HepG2 (cell line): ENCODE results near the gene SPOPL. TPM values are rescaled to one million over a fixed set of nuclear protein-coding genes. Genes with fewer than 3 reads are reported as not detected.

Experiments
- CHD2 ChIP-seq: IDR thresholded peaks from 2 replicates; pipeline ENCODE4 v1.6.1; 2011; ENCODE audit warnings: low read depth, low read length, improper control_type of control experiment
- ESRRA ChIP-seq: sonication (generic); formaldehyde crosslinking; IDR thresholded peaks from 2 replicates; pipeline ENCODE4 v1.5.1; 2020; ENCODE audit warnings: mild to moderate bottlenecking, low read depth, missing genetic modification reagents
- HHEX ChIP-seq: IDR thresholded peaks from 2 replicates; pipeline ENCODE4 v1.6.1; 2016; ENCODE audit warnings: control low read depth
- HIVEP1 ChIP-seq: sonication (generic); formaldehyde crosslinking; IDR thresholded peaks from 2 replicates; pipeline ENCODE4 v1.4.0; 2020; ENCODE audit warnings: mild to moderate bottlenecking, missing genetic modification reagents
- HMGA1 ChIP-seq: sonication (generic); formaldehyde crosslinking; conservative IDR thresholded peaks from 2 replicates; pipeline ENCODE4 v1.4.0; 2020; ENCODE audit warnings: missing genetic modification reagents
- HNRNPL ChIP-seq: fragments of 200-400 bp; formaldehyde crosslinking; IDR thresholded peaks from 2 replicates; pipeline ENCODE4 v1.6.1; 2017; ENCODE audit warnings: mild to moderate bottlenecking, low read depth, low read length
- KDM6A ChIP-seq: IDR thresholded peaks from 2 replicates; pipeline ENCODE4 v1.6.1; 2016; ENCODE audit warnings: low read depth
- MXD4 ChIP-seq: IDR thresholded peaks from 2 replicates; pipeline ENCODE4 v1.6.1; 2016; ENCODE audit warnings: mild to moderate bottlenecking, missing biosample characterization, missing genetic modification reagents
- RAD21 ChIP-seq: fragments of 450-650 bp; formaldehyde crosslinking; IDR thresholded peaks from 2 replicates; pipeline ENCODE4 v1.5.0; 2020; ENCODE audit warnings: mild to moderate bottlenecking
- THYN1 ChIP-seq: sonication (generic); formaldehyde crosslinking; IDR thresholded peaks from 2 replicates; pipeline ENCODE4 v1.8.1; 2023; ENCODE audit warnings: low read depth, mild to moderate bottlenecking, moderate library complexity, missing genetic modification reagents, borderline replicate concordance
- ZBTB21 ChIP-seq: sonication (generic); formaldehyde crosslinking; IDR thresholded peaks from 2 replicates; pipeline ENCODE4 v1.4.0; 2020; ENCODE audit warnings: missing genetic modification reagents
- ZFYVE20 ChIP-seq: sonication (generic); formaldehyde crosslinking; IDR thresholded peaks from 2 replicates; pipeline ENCODE4 v1.8.0; 2023; ENCODE audit warnings: low read depth, mild to moderate bottlenecking, moderate library complexity, missing genetic modification reagents, borderline replicate concordance
- ZNF143 ChIP-seq: sonication (generic); formaldehyde crosslinking; IDR thresholded peaks from 2 replicates; pipeline ENCODE4 v1.4.0; 2020; ENCODE audit warnings: missing genetic modification reagents
- ZNF484 ChIP-seq: sonication (generic); formaldehyde crosslinking; IDR thresholded peaks from 2 replicates; pipeline ENCODE4 v1.5.1; 2020; ENCODE audit warnings: mild to moderate bottlenecking, low read depth, missing genetic modification reagents, borderline replicate concordance
- ZNF678 ChIP-seq: sonication (generic); formaldehyde crosslinking; IDR thresholded peaks from 2 replicates; pipeline ENCODE4 v1.4.0; 2020; ENCODE audit warnings: mild to moderate bottlenecking, missing genetic modification reagents
- ZNF766 ChIP-seq: sonication (generic); formaldehyde crosslinking; IDR thresholded peaks from 2 replicates; pipeline ENCODE4 v1.5.0; 2020; ENCODE audit warnings: missing genetic modification reagents, borderline replicate concordance
- ZNF879 ChIP-seq: sonication (generic); formaldehyde crosslinking; IDR thresholded peaks from 2 replicates; pipeline ENCODE4 v1.8.1; 2023; ENCODE audit warnings: missing genetic modification reagents
- ZSCAN20 ChIP-seq: sonication (generic); formaldehyde crosslinking; IDR thresholded peaks from 2 replicates; pipeline ENCODE4 v1.4.0; 2020; ENCODE audit warnings: missing genetic modification reagents, mild to moderate bottlenecking, borderline replicate concordance
- polyA plus RNA-seq, 8 experiments: library from polyadenylated mRNA; depleted of rRNA in 3 of 8; stranded (reverse) in 7 of 8; unstranded in 1 of 8; fragments of >200 nt; fragmentation: Illumina TruSeq in 4 of 8; extraction: Trizol in 4 of 8; gene quantifications; 2 replicates each; pipeline versions ENCODE4 v1.2.1 to v1.2.3, GENCODE V29; 2011 to 2016; ENCODE audit warnings: low read depth in 4 of 8, missing spikeins in 1 of 8, mixed read lengths in 1 of 8; ENCODE audit not compliant: insufficient read depth in 1 of 8
- total RNA-seq, 5 experiments: library from RNA; depleted of rRNA; stranded (reverse); fragments of >200 nt; fragmentation: Illumina TruSeq; extraction: Trizol; gene quantifications; 2 replicates each; pipeline ENCODE4 v1.2.3, GENCODE V29; 2016; ENCODE audit warnings: low read depth in 1 of 5
- TF ChIP-seq, protein P1 (sequence below): sonication (generic); formaldehyde crosslinking; IDR thresholded peaks from 2 replicates; pipeline ENCODE4 v1.4.0; 2020; ENCODE audit warnings: mild to moderate bottlenecking, missing genetic modification reagents
- TF ChIP-seq, protein P2 (sequence below): sonication (generic); formaldehyde crosslinking; IDR thresholded peaks from 2 replicates; pipeline ENCODE4 v1.4.0; 2020; ENCODE audit warnings: missing genetic modification reagents
- TF ChIP-seq, protein P3 (sequence below): IDR thresholded peaks from 2 replicates; pipeline ENCODE4 v1.6.1; 2016; ENCODE audit warnings: missing compliant biosample characterization, missing genetic modification reagents, borderline replicate concordance
- TF ChIP-seq, protein P4 (sequence below): sonication (generic); formaldehyde crosslinking; conservative IDR thresholded peaks from 2 replicates; pipeline ENCODE4 v1.4.0; 2020; ENCODE audit warnings: missing genetic modification reagents

Gene SPOPL
- total and polyA plus RNA-seq, 2 of the 13 experiments (the other 11 are each of a cell fraction or from before 2014, with no cell fraction given) = 12.6 to 51.6 TPM

DNA sequence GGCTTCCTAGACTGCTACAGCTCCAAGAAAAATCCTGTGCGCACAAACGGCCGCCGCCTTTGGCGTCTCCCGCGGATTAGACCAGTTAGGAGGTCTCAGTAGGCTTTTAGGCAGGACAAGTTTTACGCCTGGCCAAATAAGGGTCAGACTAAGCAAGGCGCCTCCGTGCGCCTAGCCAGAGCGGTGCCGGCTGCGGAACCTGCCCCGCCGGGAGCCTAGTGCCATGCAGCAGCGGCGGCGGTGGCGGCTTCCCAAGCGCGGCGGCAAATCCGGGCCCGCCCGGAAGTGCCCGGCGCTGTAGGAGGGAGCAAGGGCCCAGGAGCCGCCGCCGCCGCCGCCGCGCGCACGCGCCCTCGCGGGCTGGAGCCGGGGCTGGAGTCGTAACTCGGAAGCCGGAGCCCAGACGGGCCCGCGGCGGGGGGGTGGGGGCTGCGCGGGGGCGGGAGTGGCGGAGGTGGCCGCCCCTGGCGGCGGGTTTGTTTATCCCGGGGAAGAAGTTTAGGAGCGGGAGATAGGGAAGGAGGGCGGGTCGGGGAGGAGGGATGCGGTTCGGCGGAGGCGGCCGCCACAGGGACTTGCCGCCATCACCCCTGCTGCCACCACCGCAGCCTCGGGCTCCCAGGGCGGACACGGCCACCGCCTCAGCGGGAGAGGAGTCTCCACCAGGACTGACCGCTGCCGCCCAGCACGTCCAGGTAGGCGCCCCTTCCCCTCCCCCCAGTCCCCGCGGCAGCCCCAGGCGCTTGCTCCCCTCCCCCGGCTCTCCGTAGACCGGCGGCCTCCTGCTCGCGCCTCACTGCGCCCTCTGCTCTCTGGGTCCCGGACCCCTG, at the start of gene SPOPL (continued):
- TF ChIP-seq, protein P1, sequence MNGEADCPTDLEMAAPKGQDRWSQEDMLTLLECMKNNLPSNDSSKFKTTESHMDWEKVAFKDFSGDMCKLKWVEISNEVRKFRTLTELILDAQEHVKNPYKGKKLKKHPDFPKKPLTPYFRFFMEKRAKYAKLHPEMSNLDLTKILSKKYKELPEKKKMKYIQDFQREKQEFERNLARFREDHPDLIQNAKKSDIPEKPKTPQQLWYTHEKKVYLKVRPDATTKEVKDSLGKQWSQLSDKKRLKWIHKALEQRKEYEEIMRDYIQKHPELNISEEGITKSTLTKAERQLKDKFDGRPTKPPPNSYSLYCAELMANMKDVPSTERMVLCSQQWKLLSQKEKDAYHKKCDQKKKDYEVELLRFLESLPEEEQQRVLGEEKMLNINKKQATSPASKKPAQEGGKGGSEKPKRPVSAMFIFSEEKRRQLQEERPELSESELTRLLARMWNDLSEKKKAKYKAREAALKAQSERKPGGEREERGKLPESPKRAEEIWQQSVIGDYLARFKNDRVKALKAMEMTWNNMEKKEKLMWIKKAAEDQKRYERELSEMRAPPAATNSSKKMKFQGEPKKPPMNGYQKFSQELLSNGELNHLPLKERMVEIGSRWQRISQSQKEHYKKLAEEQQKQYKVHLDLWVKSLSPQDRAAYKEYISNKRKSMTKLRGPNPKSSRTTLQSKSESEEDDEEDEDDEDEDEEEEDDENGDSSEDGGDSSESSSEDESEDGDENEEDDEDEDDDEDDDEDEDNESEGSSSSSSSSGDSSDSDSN (CRISPR knock-in tag) = peak; percentile 92
- TF ChIP-seq CHD2 (no peak; the same call in 1 of the 2 replicates), MXD4 (CRISPR knock-in tag) (peak; percentile 28; the same call in 1 of the 2 replicates), ZBTB21 (CRISPR knock-in tag) (no peak), ZNF143 (no peak; the same call in 1 of the 2 replicates), RAD21 (CRISPR knock-in tag) (peak; percentile 81), THYN1 (CRISPR knock-in tag) (no peak), HHEX (CRISPR knock-in tag) (no peak), ESRRA (CRISPR knock-in tag) (0 out of 2 replicates have a peak, but pooled peaks have one; percentile 40), HMGA1 (no peak), KDM6A (no peak), ZSCAN20 (CRISPR knock-in tag) (0 out of 2 replicates have a peak, but pooled peaks have one; percentile 34), ZNF879 (CRISPR knock-in tag) (no peak), HIVEP1 (CRISPR knock-in tag) (no peak; the same call in 1 of the 2 replicates), ZFYVE20 (CRISPR knock-in tag) (0 out of 2 replicates have a peak, but pooled peaks have one; percentile 26), HNRNPL (0 out of 2 replicates have a peak, but pooled peaks have one; percentile 5), ZNF766 (no peak), ZNF484 (CRISPR knock-in tag) (no peak), ZNF678 (CRISPR knock-in tag) (0 out of 2 replicates have a peak, but pooled peaks have one; percentile 80)
- TF ChIP-seq, protein P2, sequence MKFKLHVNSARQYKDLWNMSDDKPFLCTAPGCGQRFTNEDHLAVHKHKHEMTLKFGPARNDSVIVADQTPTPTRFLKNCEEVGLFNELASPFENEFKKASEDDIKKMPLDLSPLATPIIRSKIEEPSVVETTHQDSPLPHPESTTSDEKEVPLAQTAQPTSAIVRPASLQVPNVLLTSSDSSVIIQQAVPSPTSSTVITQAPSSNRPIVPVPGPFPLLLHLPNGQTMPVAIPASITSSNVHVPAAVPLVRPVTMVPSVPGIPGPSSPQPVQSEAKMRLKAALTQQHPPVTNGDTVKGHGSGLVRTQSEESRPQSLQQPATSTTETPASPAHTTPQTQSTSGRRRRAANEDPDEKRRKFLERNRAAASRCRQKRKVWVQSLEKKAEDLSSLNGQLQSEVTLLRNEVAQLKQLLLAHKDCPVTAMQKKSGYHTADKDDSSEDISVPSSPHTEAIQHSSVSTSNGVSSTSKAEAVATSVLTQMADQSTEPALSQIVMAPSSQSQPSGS (CRISPR knock-in tag) = peak; percentile 44; the same call in 1 of the 2 replicates
- TF ChIP-seq, protein P3, sequence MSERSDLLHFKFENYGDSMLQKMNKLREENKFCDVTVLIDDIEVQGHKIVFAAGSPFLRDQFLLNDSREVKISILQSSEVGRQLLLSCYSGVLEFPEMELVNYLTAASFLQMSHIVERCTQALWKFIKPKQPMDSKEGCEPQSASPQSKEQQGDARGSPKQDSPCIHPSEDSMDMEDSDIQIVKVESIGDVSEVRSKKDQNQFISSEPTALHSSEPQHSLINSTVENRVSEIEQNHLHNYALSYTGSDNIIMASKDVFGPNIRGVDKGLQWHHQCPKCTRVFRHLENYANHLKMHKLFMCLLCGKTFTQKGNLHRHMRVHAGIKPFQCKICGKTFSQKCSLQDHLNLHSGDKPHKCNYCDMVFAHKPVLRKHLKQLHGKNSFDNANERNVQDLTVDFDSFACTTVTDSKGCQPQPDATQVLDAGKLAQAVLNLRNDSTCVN (CRISPR knock-in tag) = no peak; the same call in 1 of the 2 replicates
- TF ChIP-seq, protein P4, sequence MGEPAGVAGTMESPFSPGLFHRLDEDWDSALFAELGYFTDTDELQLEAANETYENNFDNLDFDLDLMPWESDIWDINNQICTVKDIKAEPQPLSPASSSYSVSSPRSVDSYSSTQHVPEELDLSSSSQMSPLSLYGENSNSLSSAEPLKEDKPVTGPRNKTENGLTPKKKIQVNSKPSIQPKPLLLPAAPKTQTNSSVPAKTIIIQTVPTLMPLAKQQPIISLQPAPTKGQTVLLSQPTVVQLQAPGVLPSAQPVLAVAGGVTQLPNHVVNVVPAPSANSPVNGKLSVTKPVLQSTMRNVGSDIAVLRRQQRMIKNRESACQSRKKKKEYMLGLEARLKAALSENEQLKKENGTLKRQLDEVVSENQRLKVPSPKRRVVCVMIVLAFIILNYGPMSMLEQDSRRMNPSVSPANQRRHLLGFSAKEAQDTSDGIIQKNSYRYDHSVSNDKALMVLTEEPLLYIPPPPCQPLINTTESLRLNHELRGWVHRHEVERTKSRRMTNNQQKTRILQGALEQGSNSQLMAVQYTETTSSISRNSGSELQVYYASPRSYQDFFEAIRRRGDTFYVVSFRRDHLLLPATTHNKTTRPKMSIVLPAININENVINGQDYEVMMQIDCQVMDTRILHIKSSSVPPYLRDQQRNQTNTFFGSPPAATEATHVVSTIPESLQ (CRISPR knock-in tag) = no peak
